Dedifferentiated amniotic fluid mesenchymal stem cell (primary cell): ENCODE data around the gene AK1.

Source experiments
- DNase-seq: peaks from one replicate; pipeline ENCODE4 v3.0.0-alpha.2; 2016; ENCODE audit errors: extremely low spot score

The AK1 gene

GRCh38 chr9:127867356-127868277, 9.9 kb downstream of the AK1 start:
- DNase-seq: no peak

GRCh38 chr9:127866535-127866934, 10.9 kb downstream of the AK1 start:
- no peak for DNase-seq

- DNase-seq: no peak
Measured at GRCh38 chr9:127865645-127866464, 11.6 kb downstream of the AK1 start.

- no peak for DNase-seq
Measured at GRCh38 chr9:127863191-127863621, 14.3 kb downstream of the AK1 start.

- DNase-seq: no peak
Measured at GRCh38 chr9:127862075-127863011, 15.1 kb downstream of the AK1 start.

GRCh38 chr9:127860779-127861178, 16.7 kb downstream of the AK1 start:
- no peak for DNase-seq

- DNase-seq: no peak
Measured at GRCh38 chr9:127860260-127860659, 17.2 kb downstream of the AK1 start.

- no peak for DNase-seq
Measured at GRCh38 chr9:127858041-127858512, 19.4 kb downstream of the AK1 start.

- no peak for DNase-seq
Measured at GRCh38 chr9:127857278-127857677, 20.2 kb downstream of the AK1 start.

GRCh38 chr9:127856729-127857116, 20.8 kb downstream of the AK1 start:
- DNase-seq: no peak

- DNase-seq: no peak
Measured at GRCh38 chr9:127856094-127856728, 21.3 kb downstream of the AK1 start.

GRCh38 chr9:127855522-127855921, 22.0 kb downstream of the AK1 start:
- no peak for DNase-seq

GRCh38 chr9:127854960-127855359, 22.5 kb downstream of the AK1 start:
- no peak for DNase-seq

- DNase-seq: peak; percentile 37
Measured at GRCh38 chr9:127854184-127854806, 23.2 kb downstream of the AK1 start, which contains the start of gene ENG. Gene ENG (minus strand): TSS chr9:127854658. CDS start chr9:127854355, 303 bp downstream.

- DNase-seq: no peak
Measured at GRCh38 chr9:127853312-127854183, 23.9 kb downstream of the AK1 start.

GRCh38 chr9:127852829-127853228, 24.6 kb downstream of the AK1 start:
- DNase-seq: no peak

GRCh38 chr9:127850286-127850830, 27.1 kb downstream of the AK1 start:
- no peak for DNase-seq

- no peak for DNase-seq
Measured at GRCh38 chr9:127848756-127849504, 28.5 kb downstream of the AK1 start.
